Neural cell (in vitro differentiated cells): Measurements from ENCODE around the gene FOXO3. TPM values are rescaled to one million over a fixed set of nuclear protein-coding genes. Genes with fewer than 3 reads are reported as not detected.

ENCODE experiments used
- H2AFZ ChIP-seq: fragments of 200-600, 300-800 bp; sonication (generic), shearing (Covaris generic); 2 replicates; pipeline ENCODE4 v1.6.0; 2014; ENCODE audit warnings: low read depth, mild to moderate bottlenecking, antibody characterized with exemption, low read length, moderate library complexity
- H3F3A ChIP-seq: fragments of 200-600 bp; shearing (Covaris generic); 2 replicates; pipeline ENCODE4 v1.6.1; 2016; ENCODE audit warnings: mild to moderate bottlenecking, moderate library complexity, mixed read lengths, antibody characterized with exemption, low read length; ENCODE audit not compliant: insufficient read depth, poor library complexity, severe bottlenecking
- H3K27ac ChIP-seq: fragments of 200-600, 300-800 bp; sonication (generic), shearing (Covaris generic); 2 replicates; pipeline ENCODE4 v1.5.1; 2014; ENCODE audit warnings: mild to moderate bottlenecking, low read length, moderate library complexity
- H3K27me3 ChIP-seq: fragments of 300-800, 200-600 bp; sonication (generic), shearing (Covaris generic); 2 replicates; pipeline ENCODE4 v1.6.0; 2014; ENCODE audit warnings: mild to moderate bottlenecking, low read depth, low read length, moderate library complexity; ENCODE audit not compliant: insufficient read depth
- H3K36me3 ChIP-seq: fragments of 300-800, 200-600 bp; sonication (generic), shearing (Covaris generic); 2 replicates; pipeline ENCODE4 v1.5.1; 2014; ENCODE audit warnings: mild to moderate bottlenecking, antibody characterized with exemption, low read length, moderate library complexity; ENCODE audit not compliant: insufficient read depth
- H3K4me2 ChIP-seq: fragments of 300-800, 200-600 bp; sonication (generic), shearing (Covaris generic); 2 replicates; pipeline ENCODE4 v1.6.0; 2014; ENCODE audit warnings: mild to moderate bottlenecking, low read length
- H3K4me3 ChIP-seq: fragments of 300-800, 200-600 bp; sonication (generic), shearing (Covaris generic); 2 replicates; pipeline ENCODE4 v1.5.1; 2014; ENCODE audit warnings: mild to moderate bottlenecking, low read length, moderate library complexity
- H3K79me2 ChIP-seq: fragments of 200-600 bp; shearing (Covaris generic); replicated peaks from 2 replicates; pipeline ENCODE4 v1.6.0; 2014; ENCODE audit warnings: mild to moderate bottlenecking, low read length, moderate library complexity; ENCODE audit not compliant: insufficient read depth
- H3K9ac ChIP-seq: fragments of 300-800, 200-600 bp; sonication (generic), shearing (Covaris generic); 2 replicates; pipeline ENCODE4 v1.6.1; 2016; ENCODE audit warnings: mild to moderate bottlenecking, low read length, mixed read lengths
- H3K9me2 ChIP-seq: fragments of 200-600 bp; shearing (Covaris generic); 2 replicates; pipeline ENCODE4 v1.6.1; 2016; ENCODE audit warnings: mild to moderate bottlenecking, low read length, mixed read lengths; ENCODE audit not compliant: insufficient read depth
- H3K9me3 ChIP-seq: fragments of 200-600, 300-800 bp; sonication (generic), shearing (Covaris generic); 2 replicates; pipeline ENCODE4 v1.6.1; 2016; ENCODE audit warnings: mild to moderate bottlenecking, mixed run types, low read length, moderate library complexity, mixed read lengths
- H4K20me1 ChIP-seq: fragments of 200-600 bp; shearing (Covaris generic); 2 replicates; pipeline ENCODE4 v1.6.1; 2016; ENCODE audit warnings: mild to moderate bottlenecking, mixed run types; ENCODE audit not compliant: insufficient read depth
- EP300 ChIP-seq: fragments of 450-650 bp; conservative IDR thresholded peaks from 2 replicates; pipeline ENCODE4 v1.6.1; 2014; ENCODE audit warnings: antibody characterized with exemption, mild to moderate bottlenecking, moderate library complexity; ENCODE audit not compliant: poor library complexity, severe bottlenecking
- EZH2 ChIP-seq: fragments of 200-600, 300-800 bp; shearing (Covaris generic), sonication (generic); IDR thresholded peaks from 2 replicates; pipeline ENCODE4 v1.6.1; 2014; ENCODE audit warnings: antibody characterized with exemption, low read length, borderline replicate concordance, mild to moderate bottlenecking; ENCODE audit not compliant: insufficient read depth, poor library complexity, severe bottlenecking
- MXI1 ChIP-seq: fragments of 450-650 bp; conservative IDR thresholded peaks from 2 replicates; pipeline ENCODE4 v1.6.1; 2014; ENCODE audit warnings: antibody characterized with exemption, mild to moderate bottlenecking; ENCODE audit not compliant: poor library complexity, severe bottlenecking
- POLR2AphosphoS5 ChIP-seq: IDR thresholded peaks from 2 replicates; pipeline ENCODE4 v1.6.1; 2012
- RAD21 ChIP-seq: fragments of 450-650 bp; conservative IDR thresholded peaks from 2 replicates; pipeline ENCODE4 v1.6.1; 2014; ENCODE audit warnings: antibody characterized with exemption, mild to moderate bottlenecking, moderate library complexity
- REST ChIP-seq: IDR thresholded peaks from 2 replicates; pipeline ENCODE4 v1.6.1; 2012; ENCODE audit warnings: borderline replicate concordance
- SMC3 ChIP-seq: fragments of 450-650 bp; conservative IDR thresholded peaks from 2 replicates; pipeline ENCODE4 v1.6.1; 2014; ENCODE audit warnings: antibody characterized with exemption, mild to moderate bottlenecking, moderate library complexity; ENCODE audit not compliant: poor library complexity
- TAF1 ChIP-seq: IDR thresholded peaks from 2 replicates; pipeline ENCODE4 v1.6.1; 2012; ENCODE audit warnings: low read depth
- polyA plus RNA-seq: library from polyadenylated mRNA; depleted of rRNA; stranded (reverse); fragments of >200 nt; gene quantifications from 2 replicates; pipeline ENCODE4 v1.2.3, GENCODE V29; 2014
- TF ChIP-seq, protein P1 (sequence below): fragments of 450-650 bp; IDR thresholded peaks from 2 replicates; pipeline ENCODE4 v1.5.1; 2014; ENCODE audit warnings: antibody characterized with exemption, mild to moderate bottlenecking, moderate library complexity; ENCODE audit not compliant: poor library complexity, severe bottlenecking

Gene FOXO3
- polyA plus RNA-seq, 1 donor from 2014 or later = 21.3 TPM

DNA sequence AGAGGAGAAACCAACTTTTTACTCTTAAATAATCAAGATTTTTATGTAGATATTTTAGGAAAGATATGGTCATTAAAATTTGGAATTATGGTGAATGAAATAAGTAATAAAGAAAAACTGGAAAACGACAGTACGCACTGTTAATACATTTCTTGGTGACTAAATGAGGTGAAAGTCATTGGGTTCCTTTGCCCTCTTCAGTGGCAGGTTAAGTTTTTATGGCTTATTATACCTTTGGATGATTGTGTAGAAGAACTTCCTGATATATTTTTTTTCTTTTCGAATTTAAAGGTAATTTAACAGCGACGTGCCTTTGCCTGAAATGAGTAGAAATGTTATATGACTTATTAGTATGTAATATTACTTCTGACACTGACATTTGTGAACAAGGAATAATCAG lies 43.4 kb downstream of the FOXO3 start:
- no peaks in the 10 kb centered on the region for H3K9me2 ChIP-seq
- no peak overlapping the region for H3K9ac ChIP-seq
- no peak overlapping the region for H3K4me3 ChIP-seq
- H3K4me2 ChIP-seq = no peak overlapping the region
- no peaks in the 10 kb centered on the region for H3K9me3 ChIP-seq
- H3K27ac ChIP-seq = no peak overlapping the region
- TF ChIP-seq MXI1 (no peak), RAD21 (no peak), POLR2AphosphoS5 (no peak), REST (no peak), SMC3 (no peak), EP300 (no peak), TAF1 (no peak)
- TF ChIP-seq, protein P1, sequence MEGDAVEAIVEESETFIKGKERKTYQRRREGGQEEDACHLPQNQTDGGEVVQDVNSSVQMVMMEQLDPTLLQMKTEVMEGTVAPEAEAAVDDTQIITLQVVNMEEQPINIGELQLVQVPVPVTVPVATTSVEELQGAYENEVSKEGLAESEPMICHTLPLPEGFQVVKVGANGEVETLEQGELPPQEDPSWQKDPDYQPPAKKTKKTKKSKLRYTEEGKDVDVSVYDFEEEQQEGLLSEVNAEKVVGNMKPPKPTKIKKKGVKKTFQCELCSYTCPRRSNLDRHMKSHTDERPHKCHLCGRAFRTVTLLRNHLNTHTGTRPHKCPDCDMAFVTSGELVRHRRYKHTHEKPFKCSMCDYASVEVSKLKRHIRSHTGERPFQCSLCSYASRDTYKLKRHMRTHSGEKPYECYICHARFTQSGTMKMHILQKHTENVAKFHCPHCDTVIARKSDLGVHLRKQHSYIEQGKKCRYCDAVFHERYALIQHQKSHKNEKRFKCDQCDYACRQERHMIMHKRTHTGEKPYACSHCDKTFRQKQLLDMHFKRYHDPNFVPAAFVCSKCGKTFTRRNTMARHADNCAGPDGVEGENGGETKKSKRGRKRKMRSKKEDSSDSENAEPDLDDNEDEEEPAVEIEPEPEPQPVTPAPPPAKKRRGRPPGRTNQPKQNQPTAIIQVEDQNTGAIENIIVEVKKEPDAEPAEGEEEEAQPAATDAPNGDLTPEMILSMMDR = no peak
- no peaks in the 10 kb centered on the region for H4K20me1 ChIP-seq
- no peak overlapping the region for H2AFZ ChIP-seq
- H3K36me3 ChIP-seq = no peaks in the 10 kb centered on the region
- H3F3A ChIP-seq = no peaks in the 10 kb centered on the region
- H3K27me3 ChIP-seq = no peaks in the 10 kb centered on the region
- H3K79me2 ChIP-seq = no peaks in the 10 kb centered on the region

DNA sequence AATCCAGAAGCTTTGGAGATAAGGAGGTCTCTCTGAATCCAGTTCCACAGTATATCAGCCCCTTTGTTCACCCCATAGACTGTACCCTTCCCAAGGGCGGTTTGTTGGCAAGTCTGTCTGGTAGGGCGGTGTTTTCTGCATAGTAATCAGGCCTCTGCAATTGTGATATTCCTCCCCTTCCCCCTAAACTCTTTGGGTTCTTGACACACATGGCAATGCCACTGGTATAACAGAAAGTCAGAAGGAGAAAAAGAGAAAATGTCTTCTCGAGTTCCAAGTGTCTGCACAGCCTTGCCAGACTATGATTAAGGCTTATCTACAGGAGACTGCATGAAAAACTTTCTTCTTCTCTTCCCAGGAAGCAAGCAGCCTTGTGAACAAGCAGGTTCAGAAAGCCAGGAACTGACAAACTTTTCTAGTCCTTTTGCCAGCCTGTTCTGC lies 45.6 kb downstream of the FOXO3 start:
- no peaks in the 10 kb centered on the region for H4K20me1 ChIP-seq
- no peaks in the 10 kb centered on the region for H3F3A ChIP-seq
- no peak overlapping the region for H3K9ac ChIP-seq
- H3K79me2 ChIP-seq = no peaks in the 10 kb centered on the region
- no peaks in the 10 kb centered on the region for H3K9me2 ChIP-seq
- H3K36me3 ChIP-seq = no peaks in the 10 kb centered on the region
- H2AFZ ChIP-seq = no peak overlapping the region
- H3K27ac ChIP-seq = no peak overlapping the region
- H3K9me3 ChIP-seq = no peaks in the 10 kb centered on the region
- no peaks in the 10 kb centered on the region for H3K27me3 ChIP-seq
- no peak overlapping the region for H3K4me2 ChIP-seq
- no peak for TF ChIP-seq TAF1
- TF ChIP-seq MXI1 = no peak
- TF ChIP-seq EP300 = no peak
- TF ChIP-seq SMC3 = no peak
- TF ChIP-seq, protein P1 = no peak
- TF ChIP-seq EZH2 = no peak
- H3K4me3 ChIP-seq = no peak overlapping the region
